ENCODE measurements around the gene CNTNAP5. TPM values are rescaled to one million over a fixed set of nuclear protein-coding genes. Genes with fewer than 3 reads are reported as not detected.

The CNTNAP5 gene
- total and polyA plus RNA-seq, 2 experiments from 2014 or later = 0.28 TPM; not detected in 1

GRCh38 chr2:124880995-124881394, 855.9 kb downstream of the CNTNAP5 start:
- no peaks in the 10 kb centered on the region for H3K79me2 ChIP-seq
- WGBS (ENCODE audit: low lambda C conversion rate, missing lambda C conversion rate) = 53% methylated on average over 2 of the region's 2 CpGs
- no peaks in the 10 kb centered on the region for H4K20me1 ChIP-seq (ENCODE audit: insufficient read depth, poor library complexity, severe bottlenecking)
- H3K9me2 ChIP-seq (replicated peaks; ENCODE audit: insufficient read depth) = no peaks in the 10 kb centered on the region
- H3K4me1 ChIP-seq (ENCODE audit: insufficient read depth) = no peaks in the 10 kb centered on the region
- no peaks in the 10 kb centered on the region for H3K36me3 ChIP-seq (replicated peaks; ENCODE audit: insufficient read depth, low read depth)
- H2AFZ ChIP-seq = no peak overlapping the region
- no peak for TF ChIP-seq EZH2phosphoT487 (IDR thresholded peaks at IDR 0.05; ENCODE audit: low read depth, severe bottlenecking, unreplicated experiment)
- TF ChIP-seq CTCF (IDR thresholded peaks at IDR 0.05; ENCODE audit: poor library complexity) = no peak
- TF ChIP-seq EZH2 (IDR thresholded peaks at IDR 0.05; ENCODE audit: borderline replicate concordance) = no peak
- DNase-seq (ENCODE audit: low spot score) = no peak
- no peak overlapping the region for H3K4me3 ChIP-seq
- H3K27ac ChIP-seq = no peak overlapping the region
- H3K9me3 ChIP-seq (ENCODE audit: low read depth) = no peaks in the 10 kb centered on the region
- H3K27me3 ChIP-seq = no peaks in the 10 kb centered on the region
- no peak overlapping the region for H3K4me2 ChIP-seq

- no peak overlapping the region for H3K4me3 ChIP-seq
- 73% methylated on average over 3 of the region's 3 CpGs for WGBS (ENCODE audit: low lambda C conversion rate, missing lambda C conversion rate)
Observed at GRCh38 chr2:124882423-124882822, 857.3 kb downstream of the CNTNAP5 start.

GRCh38 chr2:124883595-124883994, 858.5 kb downstream of the CNTNAP5 start:
- Histone ChIP-seq H3K4me3 (no peak overlapping the region), H3K36me3 (replicated peaks; ENCODE audit: insufficient read depth, low read depth) (no peaks in the 10 kb centered on the region), H4K20me1 (ENCODE audit: insufficient read depth, poor library complexity, severe bottlenecking) (no peaks in the 10 kb centered on the region), H3K4me2 (no peak overlapping the region), H3K9me3 (ENCODE audit: low read depth) (no peaks in the 10 kb centered on the region), H3K9me2 (replicated peaks; ENCODE audit: insufficient read depth) (no peaks in the 10 kb centered on the region), H2AFZ (no peak overlapping the region), H3K4me1 (ENCODE audit: insufficient read depth) (no peaks in the 10 kb centered on the region), H3K27me3 (no peaks in the 10 kb centered on the region), H3K27ac (no peak overlapping the region), H3K79me2 (no peaks in the 10 kb centered on the region)
- no peak for DNase-seq (ENCODE audit: low spot score)
- WGBS (ENCODE audit: low lambda C conversion rate, missing lambda C conversion rate) = 91% methylated on average over 5 of the region's 5 CpGs
- TF ChIP-seq CTCF (IDR thresholded peaks at IDR 0.05; ENCODE audit: poor library complexity) (no peak), EZH2phosphoT487 (IDR thresholded peaks at IDR 0.05; ENCODE audit: low read depth, severe bottlenecking, unreplicated experiment) (no peak), EZH2 (IDR thresholded peaks at IDR 0.05; ENCODE audit: borderline replicate concordance) (no peak)

More at GRCh38 chr2:124882423-124882822, 857.3 kb downstream of the CNTNAP5 start:
- H3K9me2 ChIP-seq (replicated peaks; ENCODE audit: insufficient read depth) = no peaks in the 10 kb centered on the region
- H3K27ac ChIP-seq = no peak overlapping the region
- no peaks in the 10 kb centered on the region for H3K9me3 ChIP-seq (ENCODE audit: low read depth)
- no peak for DNase-seq (ENCODE audit: low spot score)
- no peak overlapping the region for H3K4me2 ChIP-seq
- H3K79me2 ChIP-seq = no peaks in the 10 kb centered on the region
- no peaks in the 10 kb centered on the region for H3K4me1 ChIP-seq (ENCODE audit: insufficient read depth)
- TF ChIP-seq CTCF (IDR thresholded peaks at IDR 0.05; ENCODE audit: poor library complexity) (no peak), EZH2 (IDR thresholded peaks at IDR 0.05; ENCODE audit: borderline replicate concordance) (no peak), EZH2phosphoT487 (IDR thresholded peaks at IDR 0.05; ENCODE audit: low read depth, severe bottlenecking, unreplicated experiment) (no peak)
- H4K20me1 ChIP-seq (ENCODE audit: insufficient read depth, poor library complexity, severe bottlenecking) = no peaks in the 10 kb centered on the region
- no peaks in the 10 kb centered on the region for H3K36me3 ChIP-seq (replicated peaks; ENCODE audit: insufficient read depth, low read depth)
- no peak overlapping the region for H2AFZ ChIP-seq
- H3K27me3 ChIP-seq = no peaks in the 10 kb centered on the region

- Histone ChIP-seq H4K20me1 (ENCODE audit: insufficient read depth, poor library complexity, severe bottlenecking) (no peaks in the 10 kb centered on the region), H3K27me3 (no peaks in the 10 kb centered on the region), H3K9me2 (replicated peaks; ENCODE audit: insufficient read depth) (no peaks in the 10 kb centered on the region), H3K27ac (no peak overlapping the region), H3K4me1 (ENCODE audit: insufficient read depth) (no peaks in the 10 kb centered on the region), H3K9me3 (ENCODE audit: low read depth) (no peaks in the 10 kb centered on the region), H2AFZ (no peak overlapping the region), H3K4me3 (no peak overlapping the region), H3K36me3 (replicated peaks; ENCODE audit: insufficient read depth, low read depth) (no peaks in the 10 kb centered on the region), H3K4me2 (no peak overlapping the region), H3K79me2 (no peaks in the 10 kb centered on the region)
- WGBS (ENCODE audit: low lambda C conversion rate, missing lambda C conversion rate) = 50% methylated on average over 2 of the region's 2 CpGs
- no peak for DNase-seq (ENCODE audit: low spot score)
- TF ChIP-seq EZH2 (IDR thresholded peaks at IDR 0.05; ENCODE audit: borderline replicate concordance) (no peak), CTCF (IDR thresholded peaks at IDR 0.05; ENCODE audit: poor library complexity) (no peak), EZH2phosphoT487 (IDR thresholded peaks at IDR 0.05; ENCODE audit: low read depth, severe bottlenecking, unreplicated experiment) (no peak)
Observed at GRCh38 chr2:124884315-124884714, 859.2 kb downstream of the CNTNAP5 start.
